ENCODE data around the gene ZNF575. TPM values are rescaled to one million over a fixed set of nuclear protein-coding genes. Genes with fewer than 3 reads are reported as not detected.
"Not testable (repeated sequence)": the region's sequence is repeated elsewhere in the genome, so short reads cannot be mapped to it uniquely, and the experiment has no call there.

Gene ZNF575
- total RNA-seq, 3 donors from 2014 or later = 1.6 to 3.0 (median 2.0) TPM

GRCh38 chr19:43503501-43504425, 29.2 kb upstream of the ZNF575 start:
- Mint-ChIP-seq H3K4me3 (peak overlapping the region; percentile 88), H3K36me3 (ENCODE audit: insufficient read depth) (peaks cover 12% of the 10 kb centered on the region), H3K27me3 (ENCODE audit: low read depth) (no peaks in the 10 kb centered on the region), H3K4me1 (ENCODE audit: low read depth) (peaks cover 31% of the 10 kb centered on the region), H3K9me3 (no peaks in the 10 kb centered on the region)
- DNase-seq (peak; percentile 100), ATAC-seq (peak; percentile 95 to 96)

GRCh38 chr19:43504426-43505185, 28.4 kb upstream of the ZNF575 start, which contains the start of gene PHLDB3:
Gene PHLDB3, minus strand, starts transcription at chr19:43504746. Its CDS starts 628 bp downstream, at chr19:43504118.
- H3K36me3 Mint-ChIP-seq (ENCODE audit: insufficient read depth) = peaks cover 10% of the 10 kb centered on the region
- no peaks in the 10 kb centered on the region for H3K27me3 Mint-ChIP-seq (ENCODE audit: low read depth)
- no peaks in the 10 kb centered on the region for H3K9me3 Mint-ChIP-seq
- peak within 1 kb of the TSS; percentile 88 for H3K4me3 Mint-ChIP-seq
- ATAC-seq = peak; percentile 28
- peaks cover 31% of the 10 kb centered on the region for H3K4me1 Mint-ChIP-seq (ENCODE audit: low read depth)
- peak; percentile 52 for DNase-seq

GRCh38 chr19:43505186-43505456, 27.9 kb upstream of the ZNF575 start:
- DNase-seq = no peak
- no peaks in the 10 kb centered on the region for H3K9me3 Mint-ChIP-seq
- peak overlapping the region; percentile 49 for H3K4me3 Mint-ChIP-seq
- no peaks in the 10 kb centered on the region for H3K27me3 Mint-ChIP-seq (ENCODE audit: low read depth)
- peaks cover 31% of the 10 kb centered on the region for H3K4me1 Mint-ChIP-seq (ENCODE audit: low read depth)
- peaks cover 10% of the 10 kb centered on the region for H3K36me3 Mint-ChIP-seq (ENCODE audit: insufficient read depth)
- no peak for ATAC-seq

GRCh38 chr19:43505941-43506340, 27.0 kb upstream of the ZNF575 start:
- no peaks in the 10 kb centered on the region for H3K27me3 Mint-ChIP-seq (ENCODE audit: low read depth)
- no peak for ATAC-seq
- no peak for DNase-seq
- peaks cover 28% of the 10 kb centered on the region for H3K4me1 Mint-ChIP-seq (ENCODE audit: low read depth)
- H3K9me3 Mint-ChIP-seq = no peaks in the 10 kb centered on the region
- no peak overlapping the region for H3K4me3 Mint-ChIP-seq
- H3K36me3 Mint-ChIP-seq (ENCODE audit: insufficient read depth) = peaks cover 9% of the 10 kb centered on the region

GRCh38 chr19:43506629-43507028, 26.4 kb upstream of the ZNF575 start:
- H3K4me3 Mint-ChIP-seq = no peak overlapping the region
- peaks cover 9% of the 10 kb centered on the region for H3K36me3 Mint-ChIP-seq (ENCODE audit: insufficient read depth)
- no peaks in the 10 kb centered on the region for H3K9me3 Mint-ChIP-seq
- peaks cover 28% of the 10 kb centered on the region for H3K4me1 Mint-ChIP-seq (ENCODE audit: low read depth)
- ATAC-seq (no peak), DNase-seq (no peak)
- no peaks in the 10 kb centered on the region for H3K27me3 Mint-ChIP-seq (ENCODE audit: low read depth)

GRCh38 chr19:43507880-43508279, 25.1 kb upstream of the ZNF575 start:
- ATAC-seq = no peak
- no peak for DNase-seq
- peaks cover 19% of the 10 kb centered on the region for H3K4me1 Mint-ChIP-seq (ENCODE audit: low read depth)
- H3K4me3 Mint-ChIP-seq = no peak overlapping the region
- H3K36me3 Mint-ChIP-seq (ENCODE audit: insufficient read depth) = peaks cover 9% of the 10 kb centered on the region
- no peaks in the 10 kb centered on the region for H3K27me3 Mint-ChIP-seq (ENCODE audit: low read depth)
- no peaks in the 10 kb centered on the region for H3K9me3 Mint-ChIP-seq

GRCh38 chr19:43510713-43511112, 22.3 kb upstream of the ZNF575 start:
- H3K27me3 Mint-ChIP-seq (ENCODE audit: low read depth) = no peaks in the 10 kb centered on the region
- peaks cover 3% of the 10 kb centered on the region for H3K4me1 Mint-ChIP-seq (ENCODE audit: low read depth)
- no peak overlapping the region for H3K4me3 Mint-ChIP-seq
- no peaks in the 10 kb centered on the region for H3K9me3 Mint-ChIP-seq
- DNase-seq (no peak), ATAC-seq (no peak)
- H3K36me3 Mint-ChIP-seq (ENCODE audit: insufficient read depth) = peaks cover 9% of the 10 kb centered on the region

GRCh38 chr19:43511324-43511723, 21.7 kb upstream of the ZNF575 start:
- ATAC-seq = no peak
- no peak overlapping the region for H3K4me3 Mint-ChIP-seq
- no peaks in the 10 kb centered on the region for H3K27me3 Mint-ChIP-seq (ENCODE audit: low read depth)
- no peaks in the 10 kb centered on the region for H3K4me1 Mint-ChIP-seq (ENCODE audit: low read depth)
- no peak for DNase-seq
- peaks cover 9% of the 10 kb centered on the region for H3K36me3 Mint-ChIP-seq (ENCODE audit: insufficient read depth)
- H3K9me3 Mint-ChIP-seq = no peaks in the 10 kb centered on the region

GRCh38 chr19:43512399-43512798, 20.6 kb upstream of the ZNF575 start:
- not testable (repeated sequence) for H3K36me3 Mint-ChIP-seq (ENCODE audit: insufficient read depth); H3K4me3 Mint-ChIP-seq; H3K4me1 Mint-ChIP-seq (ENCODE audit: low read depth); DNase-seq; H3K27me3 Mint-ChIP-seq (ENCODE audit: low read depth); ATAC-seq; H3K9me3 Mint-ChIP-seq

GRCh38 chr19:43518051-43518450, 14.9 kb upstream of the ZNF575 start:
- Mint-ChIP-seq H3K36me3 (ENCODE audit: insufficient read depth) (peaks cover 2% of the 10 kb centered on the region), H3K9me3 (no peaks in the 10 kb centered on the region), H3K27me3 (ENCODE audit: low read depth) (no peaks in the 10 kb centered on the region), H3K4me3 (no peak overlapping the region), H3K4me1 (ENCODE audit: low read depth) (peaks cover 8% of the 10 kb centered on the region)
- DNase-seq (no peak), ATAC-seq (no peak)

GRCh38 chr19:43519436-43520088, 13.4 kb upstream of the ZNF575 start:
- Mint-ChIP-seq H3K36me3 (ENCODE audit: insufficient read depth) (no peaks in the 10 kb centered on the region), H3K27me3 (ENCODE audit: low read depth) (no peaks in the 10 kb centered on the region), H3K4me1 (ENCODE audit: low read depth) (peaks cover 11% of the 10 kb centered on the region), H3K9me3 (no peaks in the 10 kb centered on the region), H3K4me3 (no peak overlapping the region)
- ATAC-seq = peak; percentile 99 to 100
- peak; percentile 82 for DNase-seq

GRCh38 chr19:43522929-43523328, 10.1 kb upstream of the ZNF575 start:
- ATAC-seq = no peak
- Mint-ChIP-seq H3K4me1 (ENCODE audit: low read depth) (peaks cover 32% of the 10 kb centered on the region), H3K4me3 (no peak overlapping the region), H3K9me3 (no peaks in the 10 kb centered on the region), H3K36me3 (ENCODE audit: insufficient read depth) (no peaks in the 10 kb centered on the region), H3K27me3 (ENCODE audit: low read depth) (no peaks in the 10 kb centered on the region)
- DNase-seq = no peak

GRCh38 chr19:43523696-43524095, 9.3 kb upstream of the ZNF575 start:
- DNase-seq; H3K27me3 Mint-ChIP-seq (ENCODE audit: low read depth); H3K9me3 Mint-ChIP-seq; H3K4me3 Mint-ChIP-seq; H3K36me3 Mint-ChIP-seq (ENCODE audit: insufficient read depth); ATAC-seq: not testable (repeated sequence)
- peaks cover 33% of the 10 kb centered on the region for H3K4me1 Mint-ChIP-seq (ENCODE audit: low read depth)
